CD4-positive, alpha-beta T cell treated with Interleukin-15 for 1 hour (primary cell): ENCODE data around the gene GPR137.

ENCODE experiments used
- DNase-seq: peaks from one replicate; pipeline ENCODE4 v3.0.0-alpha.2; 2020

GPR137 gene

GRCh38 chr11:64249563-64250414 is 35.9 kb upstream of the GPR137 start:
- no peak for DNase-seq

GRCh38 chr11:64250415-64251015 is 35.1 kb upstream of the GPR137 start:
- DNase-seq = no peak

GRCh38 chr11:64251016-64251752 is 34.5 kb upstream of the GPR137 start, which contains the start of gene PLCB3:
Gene PLCB3 (plus strand): TSS chr11:64251530. CDS start chr11:64251650, 120 bp downstream.
- peak; percentile 57 for DNase-seq

- no peak for DNase-seq
These were observed 34.0 kb upstream of the GPR137 start for GRCh38 chr11:64251753-64252002.

- no peak for DNase-seq
These were observed 33.4 kb upstream of the GPR137 start for GRCh38 chr11:64252003-64252872.

GRCh38 chr11:64253043-64253442 is 32.6 kb upstream of the GPR137 start:
- DNase-seq = no peak

GRCh38 chr11:64253481-64253880 is 32.2 kb upstream of the GPR137 start:
- DNase-seq = no peak

- DNase-seq = no peak
These were observed 31.3 kb upstream of the GPR137 start for GRCh38 chr11:64254326-64254725.

GRCh38 chr11:64255135-64256128 is 30.2 kb upstream of the GPR137 start:
- no peak for DNase-seq

GRCh38 chr11:64256300-64256699 is 29.3 kb upstream of the GPR137 start:
- DNase-seq = no peak

GRCh38 chr11:64258356-64258755 is 27.3 kb upstream of the GPR137 start:
- no peak for DNase-seq

GRCh38 chr11:64258946-64259532 is 26.6 kb upstream of the GPR137 start:
- DNase-seq = no peak

- DNase-seq = no peak
These were observed 26.0 kb upstream of the GPR137 start for GRCh38 chr11:64259533-64260067.

- no peak for DNase-seq
These were observed 25.4 kb upstream of the GPR137 start for GRCh38 chr11:64260147-64260708.

GRCh38 chr11:64261556-64262080 is 24.0 kb upstream of the GPR137 start:
- no peak for DNase-seq

- DNase-seq = no peak
These were observed 23.2 kb upstream of the GPR137 start for GRCh38 chr11:64262271-64263002.

GRCh38 chr11:64263021-64263946 is 22.4 kb upstream of the GPR137 start:
- DNase-seq = no peak

- no peak for DNase-seq
These were observed 21.7 kb upstream of the GPR137 start for GRCh38 chr11:64263947-64264317.
